HG03045 (cell line): ENCODE results near the gene GOLGA6L4.
"Not testable (repeated sequence)": the region's sequence is repeated elsewhere in the genome, so short reads cannot be mapped to it uniquely, and the experiment has no call there.

Experiments
- ATAC-seq: cut with Tn5 transposase; IDR thresholded peaks from one replicate; pipeline ENCODE4 v1.9.1; 2021; ENCODE audit warnings: mild to moderate bottlenecking, moderate library complexity; ENCODE audit not compliant: unreplicated experiment

GOLGA6L4 gene, protein sequence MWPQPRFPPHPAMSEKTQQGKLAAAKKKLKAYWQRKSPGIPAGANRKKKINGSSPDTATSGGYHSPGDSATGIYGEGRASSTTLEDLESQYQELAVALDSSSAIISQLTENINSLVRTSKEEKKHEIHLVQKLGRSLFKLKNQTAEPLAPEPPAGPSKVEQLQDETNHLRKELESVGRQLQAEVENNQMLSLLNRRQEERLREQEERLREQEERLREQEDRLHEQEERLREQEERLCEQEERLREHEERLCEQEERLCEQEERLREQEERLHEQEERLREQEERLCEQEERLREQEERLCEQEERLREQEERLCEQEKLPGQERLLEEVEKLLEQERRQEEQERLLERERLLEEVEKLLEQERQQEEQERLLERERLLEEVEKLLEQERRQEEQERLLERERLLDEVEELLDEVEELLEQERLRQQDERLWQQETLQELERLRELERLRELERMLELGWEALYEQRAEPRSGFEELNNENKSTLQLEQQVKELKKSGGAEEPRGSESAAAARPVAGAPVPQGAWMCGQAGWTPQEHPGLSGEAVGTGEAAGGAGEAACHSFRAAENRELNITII

DNA sequence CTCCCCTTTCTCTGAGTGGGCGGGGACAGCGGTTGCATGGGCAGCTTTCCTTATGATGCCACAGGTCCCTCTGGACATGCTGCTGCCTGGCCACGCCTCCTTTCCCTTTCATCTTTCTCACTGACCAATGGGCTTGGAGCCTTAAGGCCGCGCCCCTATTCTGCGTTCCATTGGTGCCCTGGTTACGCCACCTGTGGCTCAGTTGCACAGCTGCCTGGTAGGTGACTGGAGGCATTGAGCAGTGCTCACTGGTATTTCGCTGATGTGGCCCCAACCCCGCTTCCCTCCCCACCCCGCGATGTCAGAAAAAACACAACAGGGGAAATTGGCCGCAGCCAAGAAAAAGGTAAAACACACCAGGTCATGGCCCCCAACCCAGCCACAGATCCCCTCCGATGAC is at the start of gene GOLGA6L4:
Gene GOLGA6L4 (plus strand): TSS at position 201 of the 400 bp plus-strand sequence. CDS start 62 bp downstream, at position 263.
- ATAC-seq = not testable (repeated sequence)

DNA sequence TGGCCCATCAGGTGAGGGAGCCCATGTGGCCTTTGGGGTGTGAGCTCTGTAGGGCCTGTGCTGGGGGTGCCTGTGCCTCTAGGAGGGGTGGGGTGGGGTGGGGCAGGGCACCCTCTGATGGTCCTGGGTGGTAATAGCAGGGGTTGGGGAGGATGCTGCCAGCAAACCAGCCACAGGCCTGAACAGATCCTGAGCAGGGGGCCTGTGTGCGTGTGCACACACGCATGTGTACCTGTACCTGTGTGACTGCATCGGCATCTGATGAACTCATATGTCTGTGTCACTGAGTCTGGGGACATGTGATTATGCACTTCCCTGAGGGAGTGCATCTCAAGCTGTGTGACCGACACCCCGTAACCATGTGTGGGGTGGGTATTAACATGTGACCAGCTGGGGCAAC is 42.6 kb upstream of the GOLGA6L4 start:
- ATAC-seq = not testable (repeated sequence)

DNA sequence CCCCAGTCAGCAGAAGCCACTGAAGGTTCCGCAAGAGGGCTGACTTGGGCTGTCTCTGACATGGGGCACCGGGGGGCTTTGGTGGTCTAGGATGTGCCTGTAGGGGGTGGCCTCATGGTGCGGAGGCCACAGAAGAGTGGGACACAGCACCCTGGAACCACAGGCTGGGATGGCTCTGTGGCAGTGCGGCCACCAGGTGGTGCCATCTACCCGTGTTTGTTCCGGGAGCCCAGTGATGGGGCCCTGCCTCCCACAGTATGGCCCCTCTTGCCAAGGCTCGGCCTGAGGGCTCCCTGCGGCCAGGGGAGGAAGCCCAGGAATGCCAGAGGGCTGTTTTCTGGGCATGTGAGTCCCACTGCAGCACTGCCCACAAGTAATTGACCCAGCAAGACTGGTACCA is 40.0 kb upstream of the GOLGA6L4 start:
- not testable (repeated sequence) for ATAC-seq

DNA sequence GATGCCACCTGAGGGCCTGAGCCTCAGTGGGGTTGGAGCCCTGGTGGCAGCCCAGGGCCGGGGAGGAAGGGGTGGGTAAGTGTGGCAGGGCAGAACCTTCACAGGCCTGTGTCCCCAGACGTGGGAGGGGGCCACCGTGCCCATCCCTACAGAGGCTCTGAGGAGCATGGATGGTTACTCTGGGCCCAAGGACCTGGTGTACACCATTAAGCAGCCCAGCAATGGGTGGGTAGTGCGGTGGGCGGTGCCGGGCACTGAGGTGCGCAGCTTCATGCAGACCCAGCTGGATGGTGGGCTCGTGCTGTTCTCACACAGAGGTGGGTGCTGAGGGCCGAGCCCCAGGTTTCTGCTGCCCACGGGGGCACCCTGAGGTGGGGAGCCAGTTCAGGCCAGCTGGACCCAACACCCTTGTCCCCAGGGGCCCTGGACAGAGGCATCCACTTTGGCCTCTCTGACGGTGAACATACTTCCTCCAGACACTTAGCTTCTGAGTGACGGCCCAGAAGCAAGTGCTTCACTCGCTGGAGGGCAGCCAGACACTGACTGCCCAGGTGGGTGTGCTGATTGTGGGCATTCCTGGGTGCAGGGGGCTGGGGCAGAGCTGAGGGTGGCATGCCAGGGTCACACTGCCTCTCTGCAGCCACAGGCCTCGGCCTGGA is 38.9 kb upstream of the GOLGA6L4 start:
- ATAC-seq = not testable (repeated sequence)

DNA sequence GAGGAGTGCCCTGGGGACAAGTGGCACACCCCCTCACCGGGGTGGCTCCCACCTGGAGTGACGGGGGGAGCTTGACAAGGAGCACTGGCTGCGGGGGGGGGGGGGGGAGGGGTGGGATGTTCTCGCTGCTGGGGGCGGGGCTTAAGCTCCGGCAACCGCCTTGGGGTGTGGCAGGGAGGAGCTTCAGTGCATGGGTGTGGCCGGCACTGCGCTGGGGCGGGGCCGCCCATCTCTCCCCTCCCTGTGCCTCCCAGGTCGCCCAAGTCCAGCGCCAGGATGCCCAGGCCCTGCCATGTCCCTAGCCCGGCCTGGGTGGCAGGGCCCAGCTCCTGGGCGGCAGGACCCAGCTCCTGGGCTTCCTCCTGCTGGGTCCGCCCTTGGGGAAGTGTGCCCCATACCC is 35.7 kb upstream of the GOLGA6L4 start:
- not testable (repeated sequence) for ATAC-seq

DNA sequence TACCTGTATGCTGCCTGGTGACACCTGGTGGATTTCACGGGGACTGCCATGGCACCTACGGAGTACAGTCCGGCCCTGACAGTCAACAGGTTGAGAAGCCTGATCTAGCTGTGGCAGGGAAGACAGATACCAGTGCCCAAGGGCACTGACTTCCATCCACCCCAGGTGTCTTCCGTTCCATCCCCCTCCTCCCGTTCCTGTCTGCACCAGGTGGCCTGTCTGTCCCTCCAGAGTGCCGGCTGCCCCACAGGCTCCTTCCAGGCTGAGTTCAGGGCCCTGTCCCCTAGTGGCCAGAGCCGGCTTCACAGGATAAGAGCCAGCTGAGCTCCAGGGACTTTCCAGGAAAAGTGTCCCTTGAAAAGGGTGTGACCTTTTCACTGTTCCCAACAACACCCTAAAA is 10.9 kb downstream of the GOLGA6L4 start:
- not testable (repeated sequence) for ATAC-seq
